SK-N-SH (cell line): ENCODE measurements around the gene RNF157. TPM values are rescaled to one million over a fixed set of nuclear protein-coding genes. Genes with fewer than 3 reads are reported as not detected.

Experiments
- CTCF ChIA-PET: fragments of 300-600, 350-600 bp; formaldehyde crosslinking; extraction: SDS; loops from one replicate; lab custom pipeline; 2021; lab: Yijun Ruan, JAX
- POLR2A ChIA-PET: fragments of 350-600 bp; sonication (Branson Sonifier 250); formaldehyde crosslinking; extraction: SDS; loops from one replicate; lab custom pipeline; 2020; ENCODE audit warnings: antibody characterized with exemption, inconsistent platforms; lab: Yijun Ruan, JAX
- DNase-seq: peaks from one replicate; pipeline ENCODE4 v3.0.0; 2012
- H2AFZ ChIP-seq: fragments of 200-600 bp; sonication (generic); 2 replicates; pipeline ENCODE4 v1.8.1; 2016; ENCODE audit warnings: antibody characterized with exemption, mild to moderate bottlenecking, low read depth
- H3F3A ChIP-seq: fragments of 200-600 bp; sonication (generic); replicated peaks from 2 replicates; pipeline ENCODE3; 2016; ENCODE audit warnings: antibody characterized with exemption, mild to moderate bottlenecking; ENCODE audit not compliant: insufficient read depth
- H3K27ac ChIP-seq, 2 experiments: fragments of 200-500 bp in 1 of 2; fragments of 200-600 bp in 1 of 2; sonication (Bioruptor generic) in 1 of 2; sonication (generic), shearing (Covaris generic) in 1 of 2; 2 replicates each; pipeline versions ENCODE4 v1.5.1 to v1.6.1; 2014 to 2016; ENCODE audit warnings: low read depth in 2 of 2, inconsistent platforms in 1 of 2, low read length in 1 of 2, mild to moderate bottlenecking in 1 of 2, mixed read lengths in 1 of 2
- H3K27me3 ChIP-seq: fragments of 200-600 bp; sonication (generic), shearing (Covaris generic); 2 replicates; pipeline ENCODE4 v1.6.1; 2016; ENCODE audit warnings: mixed run types; ENCODE audit not compliant: insufficient read depth
- H3K36me3 ChIP-seq, 2 experiments: fragments of 200-500 bp in 1 of 2; fragments of 200-600 bp in 1 of 2; sonication (Bioruptor generic) in 1 of 2; sonication (generic) in 1 of 2; replicated peaks in 1 of 2; 2 replicates each; pipeline versions ENCODE3 to v1.5.1; 2014 to 2016; ENCODE audit warnings: low read length in 1 of 2, mild to moderate bottlenecking in 1 of 2; ENCODE audit not compliant: insufficient read depth in 2 of 2, control insufficient read depth in 1 of 2
- H3K4me1 ChIP-seq, 2 experiments: fragments of 200-500 bp in 1 of 2; fragments of 200-600 bp in 1 of 2; sonication (Bioruptor generic) in 1 of 2; sonication (generic), shearing (Covaris generic) in 1 of 2; 2 replicates each; pipeline versions ENCODE4 v1.5.1 to v1.6.1; 2014 to 2016; ENCODE audit warnings: low read depth in 1 of 2, low read length in 1 of 2, mixed run types in 1 of 2; ENCODE audit not compliant: insufficient read depth in 2 of 2, control insufficient read depth in 1 of 2
- H3K4me2 ChIP-seq: fragments of 200-600 bp; sonication (generic), shearing (Covaris generic); 2 replicates; pipeline ENCODE4 v1.6.1; 2017; ENCODE audit warnings: mixed run types
- H3K4me3 ChIP-seq, 2 experiments: fragments of 200-500 bp in 1 of 2; fragments of 200-600 bp in 1 of 2; sonication (Bioruptor generic) in 1 of 2; sonication (generic), shearing (Covaris generic) in 1 of 2; 2 replicates each; pipeline versions ENCODE4 v1.5.1 to v1.8.1; 2014 to 2016; ENCODE audit warnings: low read depth in 2 of 2, inconsistent platforms in 1 of 2, low read length in 1 of 2, mild to moderate bottlenecking in 1 of 2, mixed read lengths in 1 of 2, moderate library complexity in 1 of 2
- H3K79me2 ChIP-seq: fragments of 200-600 bp; sonication (generic); 2 replicates; pipeline ENCODE4 v1.8.1; 2017; ENCODE audit warnings: mild to moderate bottlenecking; ENCODE audit not compliant: insufficient read depth
- H3K9ac ChIP-seq: fragments of 200-600 bp; sonication (generic); 2 replicates; pipeline ENCODE4 v1.6.1; 2017; ENCODE audit warnings: mixed run types
- H3K9me2 ChIP-seq: fragments of 200-600 bp; sonication (generic); 2 replicates; pipeline ENCODE4 v1.6.1; 2017; ENCODE audit warnings: mixed run types
- H3K9me3 ChIP-seq: fragments of 200-600 bp; sonication (generic); 2 replicates; pipeline ENCODE4 v1.6.1; 2017; ENCODE audit warnings: mixed run types, mild to moderate bottlenecking, moderate library complexity
- H4K20me1 ChIP-seq: fragments of 200-600 bp; sonication (generic); 2 replicates; pipeline ENCODE4 v1.6.1; 2017; ENCODE audit warnings: mild to moderate bottlenecking, mixed run types; ENCODE audit not compliant: insufficient read depth
- ELF1 ChIP-seq: IDR thresholded peaks from 2 replicates; pipeline ENCODE4 v1.4.0; 2012
- FOSL2 ChIP-seq: IDR thresholded peaks from 2 replicates; pipeline ENCODE4 v1.4.0; 2012; ENCODE audit warnings: low read depth, mild to moderate bottlenecking, moderate library complexity, borderline replicate concordance
- FOXJ3 ChIP-seq: sonication (generic); formaldehyde crosslinking; IDR thresholded peaks from 2 replicates; pipeline ENCODE4 v1.5.1; 2020; ENCODE audit warnings: mild to moderate bottlenecking, missing genetic modification reagents
- GABPA ChIP-seq: IDR thresholded peaks from 2 replicates; pipeline ENCODE4 v1.4.0; 2012; ENCODE audit warnings: low read depth, mild to moderate bottlenecking
- GATA2 ChIP-seq: sonication (generic); formaldehyde crosslinking; IDR thresholded peaks from 2 replicates; pipeline ENCODE4 v1.5.0; 2020; ENCODE audit warnings: mild to moderate bottlenecking, missing genetic modification reagents
- MEF2A ChIP-seq: IDR thresholded peaks from 2 replicates; pipeline ENCODE4 v1.4.0; 2012; ENCODE audit warnings: low read depth, borderline replicate concordance
- NFIC ChIP-seq: IDR thresholded peaks from 2 replicates; pipeline ENCODE4 v1.4.0; 2012; ENCODE audit warnings: borderline replicate concordance
- NRF1 ChIP-seq: IDR thresholded peaks from 2 replicates; pipeline ENCODE4 v1.6.1; 2012; ENCODE audit warnings: low read depth, mild to moderate bottlenecking, low read length
- RAD21 ChIP-seq: IDR thresholded peaks from 2 replicates; pipeline ENCODE4 v1.6.1; 2012; ENCODE audit warnings: mild to moderate bottlenecking, low read length
- SIN3A ChIP-seq: IDR thresholded peaks from 2 replicates; pipeline ENCODE4 v1.6.1; 2012; ENCODE audit warnings: low read depth, mild to moderate bottlenecking, low read length, moderate library complexity, borderline replicate concordance
- SMC3 ChIP-seq: IDR thresholded peaks from 2 replicates; pipeline ENCODE4 v1.6.1; 2012; ENCODE audit warnings: low read depth, low read length, improper control_type of control experiment
- TCF12 ChIP-seq: IDR thresholded peaks from 2 replicates; pipeline ENCODE4 v1.4.0; 2012
- WGBS: methylation state at CpG from one replicate; pipeline ENCODE4 v1.1.6; 2017; ENCODE audit warnings: low lambda C conversion rate; 5-methylcytosine and 5-hydroxymethylcytosine counted together
- polyA plus RNA-seq, 3 experiments: library from polyadenylated mRNA; depleted of rRNA; stranded (reverse); fragments of >200 nt; gene quantifications; 2 replicates each; pipeline ENCODE4 v1.2.3, GENCODE V29; 2012
- TF ChIP-seq, protein P1 (sequence below): IDR thresholded peaks from 2 replicates; pipeline ENCODE4 v1.4.0; 2012; ENCODE audit warnings: low read depth, borderline replicate concordance
- TF ChIP-seq, protein P2 (sequence below): IDR thresholded peaks from 2 replicates; pipeline ENCODE4 v1.4.0; 2012; ENCODE audit warnings: low read depth, borderline replicate concordance
- TF ChIP-seq, protein P3 (sequence below): fragments of 150-350 bp; IDR thresholded peaks from 2 replicates; pipeline ENCODE4 v1.6.1; 2016; ENCODE audit warnings: mild to moderate bottlenecking, low read depth, low read length
- TF ChIP-seq, protein P4 (sequence below): IDR thresholded peaks from 2 replicates; pipeline ENCODE4; 2012
- TF ChIP-seq, protein P5 (sequence below): IDR thresholded peaks from 2 replicates; pipeline ENCODE4 v1.4.0; 2012; ENCODE audit warnings: low read depth
- TF ChIP-seq, protein P6 (sequence below): fragments of 150-350 bp; IDR thresholded peaks from 2 replicates; pipeline ENCODE4 v1.6.1; 2017; ENCODE audit warnings: antibody characterized with exemption, low read length, low read depth, borderline replicate concordance

Gene RNF157
- polyA plus RNA-seq, 1 of the 3 experiments (the other 2 are of a cell fraction) = 5.2 TPM

DNA sequence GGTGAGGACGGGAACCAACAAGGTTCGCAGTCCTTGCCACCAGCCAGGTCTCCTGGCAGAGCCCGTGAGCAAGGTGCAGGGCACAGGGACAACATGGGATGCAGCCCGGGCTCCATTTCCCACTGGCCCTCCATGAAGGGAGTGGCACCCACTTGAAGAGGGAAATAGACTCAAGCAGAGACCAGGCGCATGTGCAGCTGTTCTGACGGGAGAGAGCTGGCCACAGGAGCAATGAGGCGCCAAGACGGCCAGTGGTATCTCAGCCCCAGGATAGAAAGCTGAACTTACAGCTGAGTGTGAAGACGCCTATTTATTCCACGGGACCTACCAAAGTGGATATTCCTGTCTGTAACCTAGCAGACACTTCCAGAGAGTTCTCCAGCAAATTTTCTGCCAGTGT lies 91.1 kb downstream of the RNF157 start:
- no peak overlapping the region for H3K4me2 ChIP-seq
- H3K9me3 ChIP-seq = no peaks in the 10 kb centered on the region
- no peaks in the 10 kb centered on the region for H3K4me1 ChIP-seq
- DNase-seq = no peak
- TF ChIP-seq FOSL2 (no peak), FOXJ3 (CRISPR knock-in tag) (no peak), SIN3A (no peak), NRF1 (no peak), MEF2A (no peak)
- TF ChIP-seq, protein P1, sequence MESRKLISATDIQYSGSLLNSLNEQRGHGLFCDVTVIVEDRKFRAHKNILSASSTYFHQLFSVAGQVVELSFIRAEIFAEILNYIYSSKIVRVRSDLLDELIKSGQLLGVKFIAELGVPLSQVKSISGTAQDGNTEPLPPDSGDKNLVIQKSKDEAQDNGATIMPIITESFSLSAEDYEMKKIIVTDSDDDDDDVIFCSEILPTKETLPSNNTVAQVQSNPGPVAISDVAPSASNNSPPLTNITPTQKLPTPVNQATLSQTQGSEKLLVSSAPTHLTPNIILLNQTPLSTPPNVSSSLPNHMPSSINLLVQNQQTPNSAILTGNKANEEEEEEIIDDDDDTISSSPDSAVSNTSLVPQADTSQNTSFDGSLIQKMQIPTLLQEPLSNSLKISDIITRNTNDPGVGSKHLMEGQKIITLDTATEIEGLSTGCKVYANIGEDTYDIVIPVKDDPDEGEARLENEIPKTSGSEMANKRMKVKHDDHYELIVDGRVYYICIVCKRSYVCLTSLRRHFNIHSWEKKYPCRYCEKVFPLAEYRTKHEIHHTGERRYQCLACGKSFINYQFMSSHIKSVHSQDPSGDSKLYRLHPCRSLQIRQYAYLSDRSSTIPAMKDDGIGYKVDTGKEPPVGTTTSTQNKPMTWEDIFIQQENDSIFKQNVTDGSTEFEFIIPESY = no peak
- TF ChIP-seq, protein P2, sequence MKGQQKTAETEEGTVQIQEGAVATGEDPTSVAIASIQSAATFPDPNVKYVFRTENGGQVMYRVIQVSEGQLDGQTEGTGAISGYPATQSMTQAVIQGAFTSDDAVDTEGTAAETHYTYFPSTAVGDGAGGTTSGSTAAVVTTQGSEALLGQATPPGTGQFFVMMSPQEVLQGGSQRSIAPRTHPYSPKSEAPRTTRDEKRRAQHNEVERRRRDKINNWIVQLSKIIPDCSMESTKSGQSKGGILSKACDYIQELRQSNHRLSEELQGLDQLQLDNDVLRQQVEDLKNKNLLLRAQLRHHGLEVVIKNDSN = no peak
- TF ChIP-seq, protein P3, sequence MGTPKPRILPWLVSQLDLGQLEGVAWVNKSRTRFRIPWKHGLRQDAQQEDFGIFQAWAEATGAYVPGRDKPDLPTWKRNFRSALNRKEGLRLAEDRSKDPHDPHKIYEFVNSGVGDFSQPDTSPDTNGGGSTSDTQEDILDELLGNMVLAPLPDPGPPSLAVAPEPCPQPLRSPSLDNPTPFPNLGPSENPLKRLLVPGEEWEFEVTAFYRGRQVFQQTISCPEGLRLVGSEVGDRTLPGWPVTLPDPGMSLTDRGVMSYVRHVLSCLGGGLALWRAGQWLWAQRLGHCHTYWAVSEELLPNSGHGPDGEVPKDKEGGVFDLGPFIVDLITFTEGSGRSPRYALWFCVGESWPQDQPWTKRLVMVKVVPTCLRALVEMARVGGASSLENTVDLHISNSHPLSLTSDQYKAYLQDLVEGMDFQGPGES = no peak
- TF ChIP-seq, protein P4, sequence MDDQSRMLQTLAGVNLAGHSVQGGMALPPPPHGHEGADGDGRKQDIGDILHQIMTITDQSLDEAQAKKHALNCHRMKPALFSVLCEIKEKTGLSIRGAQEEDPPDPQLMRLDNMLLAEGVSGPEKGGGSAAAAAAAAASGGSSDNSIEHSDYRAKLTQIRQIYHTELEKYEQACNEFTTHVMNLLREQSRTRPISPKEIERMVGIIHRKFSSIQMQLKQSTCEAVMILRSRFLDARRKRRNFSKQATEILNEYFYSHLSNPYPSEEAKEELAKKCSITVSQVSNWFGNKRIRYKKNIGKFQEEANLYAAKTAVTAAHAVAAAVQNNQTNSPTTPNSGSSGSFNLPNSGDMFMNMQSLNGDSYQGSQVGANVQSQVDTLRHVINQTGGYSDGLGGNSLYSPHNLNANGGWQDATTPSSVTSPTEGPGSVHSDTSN = no peak
- TF ChIP-seq, all 33 proteins: peak for 0
- H3K27ac ChIP-seq = no peak overlapping the region
- WGBS = 90% methylated on average over 10 of the region's 10 CpGs
- no peak overlapping the region for H3K4me3 ChIP-seq
- CTCF ChIA-PET = interaction anchor here (0.7 to 16.5 kb wide), 5 partner anchors 9 to 149 kb away, joined by 3 to 119 read pairs (median 3); partner anchors contain the start of gene CDK3
- H3F3A ChIP-seq = no peaks in the 10 kb centered on the region
- H4K20me1 ChIP-seq = no peaks in the 10 kb centered on the region
- POLR2A ChIA-PET = no interaction called here
- H3K79me2 ChIP-seq = no peaks in the 10 kb centered on the region
- H3K27me3 ChIP-seq = no peaks in the 10 kb centered on the region
- no peak overlapping the region for H3K9ac ChIP-seq
- H2AFZ ChIP-seq = no peak overlapping the region
- no peaks in the 10 kb centered on the region for H3K36me3 ChIP-seq
- H3K9me2 ChIP-seq = no peaks in the 10 kb centered on the region

DNA sequence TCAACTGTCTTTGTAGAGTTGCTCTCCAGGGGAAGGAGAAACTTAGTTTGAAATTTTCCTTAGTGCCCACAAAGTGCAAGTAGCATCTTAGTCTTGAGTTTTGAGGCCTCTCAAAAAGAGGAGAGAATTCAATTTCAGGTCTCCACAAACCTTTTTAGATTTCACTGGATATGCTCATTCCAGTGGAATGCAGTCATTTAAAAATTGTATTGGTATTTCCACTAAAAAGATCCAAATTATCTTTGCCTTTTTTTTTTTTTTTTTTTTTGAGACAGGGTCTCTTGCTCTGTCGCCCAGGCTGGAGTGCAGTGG lies 92.3 kb downstream of the RNF157 start:
- Histone ChIP-seq H3K79me2 (no peaks in the 10 kb centered on the region), H3K4me3 (no peak overlapping the region), H3K9ac (no peak overlapping the region), H3K27ac (no peak overlapping the region), H3F3A (no peaks in the 10 kb centered on the region), H3K9me2 (no peaks in the 10 kb centered on the region), H4K20me1 (no peaks in the 10 kb centered on the region), H3K4me2 (no peak overlapping the region), H3K27me3 (no peaks in the 10 kb centered on the region)
- WGBS = 95% methylated on average over 1 of the region's 1 CpG
- CTCF ChIA-PET = interaction anchor here (1.3 to 16.5 kb wide), 2 partner anchors 26 to 132 kb away, joined by 4 to 119 read pairs; no protein-coding TSS in a partner anchor
- TF ChIP-seq RAD21 = no peak
- TF ChIP-seq, protein P2 = no peak
- no peak for TF ChIP-seq NFIC
- TF ChIP-seq ELF1 = no peak
- TF ChIP-seq, protein P1 = no peak
- no peak for TF ChIP-seq MEF2A
- no peak for TF ChIP-seq GATA2 (CRISPR knock-in tag)
- TF ChIP-seq NRF1 = no peak
- TF ChIP-seq, protein P5, sequence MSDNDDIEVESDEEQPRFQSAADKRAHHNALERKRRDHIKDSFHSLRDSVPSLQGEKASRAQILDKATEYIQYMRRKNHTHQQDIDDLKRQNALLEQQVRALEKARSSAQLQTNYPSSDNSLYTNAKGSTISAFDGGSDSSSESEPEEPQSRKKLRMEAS = no peak
- TF ChIP-seq, protein P6, sequence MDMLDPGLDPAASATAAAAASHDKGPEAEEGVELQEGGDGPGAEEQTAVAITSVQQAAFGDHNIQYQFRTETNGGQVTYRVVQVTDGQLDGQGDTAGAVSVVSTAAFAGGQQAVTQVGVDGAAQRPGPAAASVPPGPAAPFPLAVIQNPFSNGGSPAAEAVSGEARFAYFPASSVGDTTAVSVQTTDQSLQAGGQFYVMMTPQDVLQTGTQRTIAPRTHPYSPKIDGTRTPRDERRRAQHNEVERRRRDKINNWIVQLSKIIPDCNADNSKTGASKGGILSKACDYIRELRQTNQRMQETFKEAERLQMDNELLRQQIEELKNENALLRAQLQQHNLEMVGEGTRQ = no peak
- no peak for TF ChIP-seq GABPA
- no peak for TF ChIP-seq SMC3
- TF ChIP-seq TCF12 = no peak
- TF ChIP-seq, all 33 proteins: peak for 0
- no peak for DNase-seq
- Histone ChIP-seq H3K9me3 (no peaks in the 10 kb centered on the region), H3K4me1 (no peaks in the 10 kb centered on the region), H3K36me3 (no peaks in the 10 kb centered on the region), H2AFZ (no peak overlapping the region)
- POLR2A ChIA-PET = interaction anchor here (0.7 kb wide), 1 partner anchor 810 kb away, joined by 4 read pairs; no protein-coding TSS in a partner anchor
